HG02943 (cell line): ENCODE data around the gene ORMDL3.
"Not testable (repeated sequence)": the region's sequence is repeated elsewhere in the genome, so short reads cannot be mapped to it uniquely, and the experiment has no call there.

ENCODE experiments used
- ATAC-seq: cut with Tn5 transposase; IDR thresholded peaks from one replicate; pipeline ENCODE4 v1.9.1; 2021; ENCODE audit warnings: mild to moderate bottlenecking, low read depth, moderate library complexity; ENCODE audit not compliant: unreplicated experiment

The ORMDL3 gene

DNA sequence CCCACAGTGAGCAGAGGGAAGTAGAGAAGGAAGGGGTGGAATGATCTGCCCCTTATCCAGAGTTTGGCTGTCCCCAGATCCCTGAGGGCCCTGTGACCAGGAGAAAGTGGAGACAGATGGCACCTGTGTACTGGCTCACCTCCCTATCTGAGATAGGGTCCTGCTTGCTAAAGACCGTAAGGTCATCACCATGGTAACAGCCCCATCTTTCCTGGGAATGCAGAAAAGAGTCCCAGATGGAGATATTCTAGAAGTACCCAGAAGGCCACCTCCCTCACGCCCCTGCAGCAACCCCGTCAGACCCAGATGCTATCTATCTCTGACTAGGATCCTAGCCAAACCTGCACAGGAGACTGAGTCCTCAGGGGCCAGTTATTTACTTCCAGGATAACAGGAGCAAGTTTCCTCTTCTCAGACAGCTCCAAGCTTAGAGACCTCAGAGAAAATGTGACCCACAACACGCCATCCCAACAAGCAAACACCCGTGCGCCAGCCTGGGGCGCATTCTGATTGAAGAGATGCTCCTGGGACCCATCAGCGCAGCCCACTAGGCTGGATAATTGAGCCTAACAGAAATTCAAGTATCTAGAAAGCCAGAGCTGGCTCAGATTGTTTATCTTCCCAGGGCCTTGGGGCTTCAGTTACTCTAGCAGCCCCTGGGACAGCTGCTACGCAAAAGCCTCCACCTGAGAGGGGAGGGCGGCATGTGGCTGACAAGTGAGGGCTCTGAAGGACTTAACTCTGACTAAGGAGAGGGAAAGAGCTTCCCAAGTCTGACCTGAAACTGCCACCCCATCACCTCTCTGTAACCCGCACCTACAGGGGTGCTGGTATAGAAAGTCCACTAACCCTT is 1.9 kb downstream of the ORMDL3 start:
- ATAC-seq: no peak

DNA sequence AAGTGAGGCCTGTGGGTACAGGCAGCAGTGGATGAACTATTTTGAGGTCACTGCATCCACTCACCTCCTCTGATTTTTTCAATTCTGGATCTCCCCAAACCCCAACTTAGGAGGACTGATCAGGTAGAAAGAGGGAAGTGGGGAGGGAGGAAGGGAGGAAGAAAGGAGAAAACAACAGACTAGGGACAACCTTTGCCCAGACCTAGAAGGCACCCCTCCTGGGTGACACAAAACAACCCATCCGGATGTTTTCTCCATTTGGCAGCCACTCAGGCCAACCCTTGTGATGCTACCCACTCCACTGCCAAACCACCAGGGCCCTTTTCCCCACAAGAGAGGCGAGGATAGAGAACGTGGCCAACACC is 2.7 kb downstream of the ORMDL3 start:
- no peak for ATAC-seq

DNA sequence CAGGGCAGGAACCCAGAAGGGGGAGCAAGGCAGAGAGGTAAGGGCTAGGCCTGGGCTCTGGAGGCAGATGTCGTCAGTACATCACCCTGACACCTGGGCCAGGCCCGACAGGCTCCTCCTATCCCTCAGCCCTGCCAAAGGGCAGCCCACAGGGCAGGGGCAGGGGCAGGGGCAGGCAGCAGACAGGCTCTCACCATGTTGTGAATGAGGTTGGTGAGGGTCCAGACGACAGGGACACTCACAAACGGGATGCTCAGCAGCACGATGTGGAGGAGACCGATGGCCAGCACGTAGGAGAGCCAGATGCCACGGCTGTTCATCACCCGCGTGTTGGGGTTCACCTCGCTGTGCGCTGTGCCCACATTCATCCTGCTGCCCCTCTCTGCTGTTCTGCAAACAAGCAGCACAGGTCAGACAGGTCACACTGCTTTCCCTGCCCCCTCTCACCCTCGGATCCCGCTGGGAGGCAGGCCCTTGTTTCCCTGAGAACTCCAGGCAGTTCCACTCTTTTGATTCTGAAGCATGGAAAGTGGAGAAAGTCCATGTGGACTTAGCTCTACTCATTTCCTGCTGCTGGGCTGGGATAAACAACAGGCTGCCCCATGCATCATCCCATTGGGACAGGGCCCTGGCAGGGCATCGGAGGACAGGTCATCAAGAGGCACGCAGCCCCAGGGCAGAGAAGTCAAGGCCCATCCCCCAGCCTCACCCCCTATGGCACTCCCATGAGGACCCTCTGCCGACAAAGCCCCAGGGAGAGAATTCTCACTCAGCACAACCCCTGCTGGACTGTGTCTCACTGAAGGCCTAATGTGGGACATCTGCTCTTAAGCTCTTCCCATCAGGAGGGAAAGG is 3.3 kb downstream of the ORMDL3 start:
- no peak for ATAC-seq

DNA sequence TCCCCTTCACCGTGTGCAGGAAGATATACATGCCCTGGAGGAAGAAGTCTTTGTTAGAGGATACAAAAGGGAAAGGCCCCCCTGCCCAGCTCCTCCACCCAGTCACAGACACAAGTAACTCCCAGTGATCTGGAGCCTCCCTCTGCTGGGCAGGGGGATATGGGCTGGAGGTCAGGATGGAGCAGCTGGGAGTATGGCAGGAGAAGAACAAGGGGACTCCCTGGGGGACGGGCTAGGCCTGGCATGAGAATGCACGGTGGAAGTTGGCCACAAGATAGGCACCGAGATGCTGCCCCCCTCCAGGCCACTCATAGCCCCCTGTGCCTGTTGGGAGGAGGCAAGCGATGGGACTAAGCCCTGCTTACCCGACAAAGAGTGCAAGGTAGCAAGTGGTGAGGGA is 4.2 kb downstream of the ORMDL3 start:
- ATAC-seq: no peak

DNA sequence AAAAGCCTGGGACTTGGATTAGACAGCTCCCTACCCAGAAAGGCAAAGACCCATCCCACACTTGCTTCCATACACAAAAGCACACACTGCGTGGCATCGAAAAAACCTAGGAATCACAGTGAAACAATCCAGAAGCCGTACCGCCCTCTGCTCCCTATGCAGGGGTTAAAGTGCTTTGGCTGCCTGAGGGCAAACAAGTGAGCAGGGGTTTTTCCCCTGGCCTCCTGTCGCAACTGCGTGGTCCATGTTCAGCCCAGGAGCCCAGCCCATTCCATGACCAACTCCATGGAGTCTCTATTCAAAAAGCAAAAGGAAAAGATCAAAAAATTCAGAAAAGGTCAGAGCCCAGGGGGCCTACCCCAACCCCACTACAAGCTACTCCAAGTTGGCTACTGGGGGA is 5.4 kb downstream of the ORMDL3 start:
- ATAC-seq: no peak

DNA sequence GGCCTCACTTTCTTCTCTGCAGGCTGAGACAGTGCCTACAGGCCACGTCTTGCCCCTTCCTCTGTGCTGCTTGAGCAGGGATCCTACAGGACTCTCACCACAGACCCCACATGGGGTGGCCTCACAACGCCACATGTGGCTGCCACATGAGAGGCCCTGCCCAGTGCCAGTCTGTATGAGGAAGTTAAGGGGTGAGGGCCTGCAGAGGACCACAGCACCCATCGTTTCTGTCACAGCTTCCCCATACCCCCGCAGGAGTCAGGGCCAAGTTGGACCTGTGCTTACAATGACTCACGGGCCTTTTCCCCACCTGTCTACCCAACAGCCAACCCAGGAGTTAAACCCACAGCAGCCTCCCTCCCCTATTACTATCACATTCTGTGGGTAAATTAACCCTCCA is 6.1 kb downstream of the ORMDL3 start:
- ATAC-seq: no peak

DNA sequence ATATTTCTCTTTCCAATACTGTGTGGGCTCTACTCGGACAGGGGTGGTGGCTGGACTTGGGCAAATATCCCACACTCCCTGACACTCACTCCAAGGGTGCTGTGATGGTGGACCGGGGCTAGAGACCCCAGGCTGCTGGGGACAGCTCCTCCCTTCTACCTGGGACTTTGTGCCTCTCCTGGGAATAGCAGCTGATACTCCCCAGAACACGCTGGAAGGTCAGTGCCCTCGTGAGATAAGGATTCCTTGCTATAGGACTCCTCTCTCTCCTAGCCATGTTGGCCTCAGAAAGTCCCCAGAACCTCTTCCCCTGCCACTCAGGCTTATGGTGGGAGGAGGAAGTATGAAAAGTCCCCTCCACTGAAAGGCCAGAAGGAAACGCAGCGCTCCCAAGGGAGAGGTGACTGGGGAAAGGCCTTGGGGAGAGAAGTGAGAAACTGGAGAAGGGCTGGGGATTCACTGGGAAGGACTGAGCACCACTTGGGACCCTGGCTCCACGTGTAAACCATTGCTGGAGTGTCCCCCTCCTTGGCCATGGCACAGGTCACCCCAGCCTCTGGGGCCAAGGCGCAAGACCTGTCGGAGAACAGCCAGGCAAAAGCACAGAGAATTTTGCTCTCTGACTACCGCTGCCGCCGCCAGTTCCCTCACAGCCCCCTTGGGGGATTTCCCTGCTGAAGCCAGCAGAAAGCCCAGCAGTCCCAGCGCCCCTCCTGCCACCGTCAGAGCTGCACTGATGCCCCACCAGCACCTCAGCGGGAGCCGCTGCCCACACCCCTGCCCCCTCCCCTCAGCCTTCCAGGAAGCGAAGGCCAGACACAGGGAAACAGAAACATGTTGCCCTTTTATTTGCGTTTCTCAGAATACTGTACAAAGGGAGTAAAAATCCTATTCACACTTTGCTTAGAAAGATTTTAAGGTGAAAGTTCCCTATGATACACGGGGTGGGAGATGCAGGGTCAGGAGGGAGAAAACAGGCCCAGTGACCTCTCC is 6.9 kb downstream of the ORMDL3 start:
- ATAC-seq: no peak

DNA sequence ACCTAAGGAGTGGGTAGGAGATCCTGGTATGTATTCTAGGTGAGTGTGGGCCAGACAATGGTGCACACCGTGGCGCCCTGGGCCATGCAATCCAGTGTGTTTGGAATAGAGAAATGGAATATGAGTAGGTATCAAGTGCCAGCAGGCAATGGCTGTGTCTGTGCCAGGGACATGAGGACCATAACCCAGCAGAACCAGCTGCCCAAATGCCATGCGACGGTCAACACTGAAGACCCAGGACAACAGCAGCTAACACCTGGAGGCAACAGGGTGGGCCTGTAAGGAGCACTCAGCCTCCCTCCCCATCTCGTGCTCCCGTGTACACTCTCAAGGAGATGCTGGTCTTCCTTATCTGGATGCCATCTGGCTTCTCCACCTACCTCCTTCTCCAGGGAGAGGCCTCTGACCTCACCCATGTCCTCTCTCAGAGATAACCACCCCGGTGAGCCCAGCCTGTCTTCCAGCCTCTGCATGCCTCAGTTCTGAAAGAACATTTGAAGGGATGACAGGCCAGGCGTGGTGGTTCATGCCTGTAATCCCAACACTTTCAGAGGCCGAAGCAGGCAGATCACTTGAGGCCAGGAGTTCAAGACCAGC is 8.2 kb downstream of the ORMDL3 start:
- no peak for ATAC-seq

DNA sequence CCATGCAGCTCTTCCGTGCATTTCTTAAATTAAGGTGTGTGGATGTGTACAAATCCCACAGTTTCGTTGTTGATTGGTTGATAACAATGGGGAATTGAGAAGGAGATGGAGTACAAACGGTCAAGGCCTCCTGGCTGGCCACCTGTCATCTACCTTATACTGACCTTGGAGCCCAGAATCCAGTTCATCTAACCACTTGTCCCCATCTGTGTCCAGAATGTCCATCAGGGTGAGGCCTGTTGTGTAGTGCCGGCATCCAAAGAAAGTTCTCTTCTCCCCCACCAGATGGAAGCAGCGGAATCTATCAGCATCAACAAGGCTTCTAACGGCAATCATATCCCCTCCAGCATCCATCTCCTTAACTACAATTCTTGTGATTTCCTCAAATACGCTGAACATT is 10.5 kb downstream of the ORMDL3 start:
- ATAC-seq: no peak

DNA sequence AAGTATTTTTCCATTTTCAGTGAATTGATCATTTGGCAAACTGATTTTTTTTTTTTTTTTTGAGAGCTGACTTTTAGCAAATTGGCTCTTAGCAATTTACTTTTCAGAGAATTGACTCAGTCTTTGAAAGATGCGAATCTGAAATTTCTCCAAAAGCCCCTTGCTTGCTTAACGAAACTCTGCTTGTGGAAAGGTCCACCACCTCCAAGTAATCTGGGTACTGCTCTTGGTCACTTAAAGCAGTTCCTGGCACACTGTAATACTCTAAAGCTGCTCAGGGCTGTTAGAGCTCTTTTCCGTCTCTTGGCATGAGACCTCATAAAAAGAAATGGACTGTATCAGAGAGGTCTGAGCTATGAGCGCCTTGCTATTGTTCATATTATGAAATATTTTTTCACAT is 11.8 kb downstream of the ORMDL3 start:
- ATAC-seq: no peak

DNA sequence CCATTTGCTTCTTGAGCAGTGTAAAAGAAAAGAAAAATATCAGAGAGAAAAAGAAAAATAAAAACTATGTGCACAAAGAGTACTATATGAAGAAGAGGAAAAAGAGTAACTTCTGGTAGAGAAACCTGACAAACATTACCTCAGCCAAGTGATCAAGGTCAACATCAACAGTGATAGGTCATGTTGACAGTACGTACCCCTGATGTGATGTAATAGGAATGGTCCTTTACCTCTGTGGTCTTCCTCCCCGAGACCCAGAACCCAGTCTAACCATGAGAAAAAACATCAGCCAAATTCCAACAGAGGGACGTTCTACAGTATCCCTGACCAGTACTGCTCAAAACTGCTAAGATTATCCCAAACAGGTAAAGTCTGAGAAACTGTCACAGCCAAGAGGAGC is 13.4 kb downstream of the ORMDL3 start:
- ATAC-seq: no peak

DNA sequence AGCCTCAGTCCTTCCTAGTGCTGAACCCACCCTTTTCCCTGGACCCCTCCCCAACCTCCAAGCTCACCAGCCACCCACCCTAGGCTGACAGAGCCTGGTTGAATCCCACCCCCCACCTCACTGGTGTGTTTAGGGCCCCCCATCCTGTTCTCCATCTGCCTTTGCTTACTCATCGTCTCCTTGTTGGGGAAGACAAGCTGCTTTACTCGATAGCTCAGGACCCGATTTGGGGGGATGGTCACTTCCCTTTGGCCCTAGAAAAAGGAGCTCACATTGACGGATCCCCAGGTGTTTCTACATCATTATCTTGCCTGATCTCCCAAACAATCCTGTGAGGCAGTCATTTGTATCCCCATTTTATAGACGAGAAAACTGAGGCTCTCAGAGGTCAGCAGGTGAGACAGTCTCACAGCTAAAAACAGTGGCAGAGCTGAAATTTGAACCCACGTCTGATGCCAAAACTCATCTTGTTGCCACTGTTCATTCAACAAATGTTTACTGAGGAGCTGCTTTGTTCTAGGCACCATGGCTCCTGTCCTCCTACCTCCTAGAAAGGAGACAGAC is 18.5 kb downstream of the ORMDL3 start:
- ATAC-seq: no peak

DNA sequence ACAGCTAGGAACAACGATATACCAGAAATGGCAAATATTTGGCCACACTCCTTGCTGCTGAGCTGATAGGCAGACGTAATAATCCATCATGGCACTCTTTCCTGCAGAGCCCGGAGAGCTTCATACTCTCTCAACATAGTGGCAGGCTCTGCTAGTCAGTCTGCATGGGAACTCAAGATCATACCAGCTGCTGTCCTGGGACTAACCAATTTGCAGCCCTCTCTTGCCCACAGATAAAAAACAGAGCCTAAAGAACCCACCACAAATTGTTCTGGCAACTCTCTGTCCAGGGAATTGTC is 22.5 kb downstream of the ORMDL3 start:
- ATAC-seq: no peak

DNA sequence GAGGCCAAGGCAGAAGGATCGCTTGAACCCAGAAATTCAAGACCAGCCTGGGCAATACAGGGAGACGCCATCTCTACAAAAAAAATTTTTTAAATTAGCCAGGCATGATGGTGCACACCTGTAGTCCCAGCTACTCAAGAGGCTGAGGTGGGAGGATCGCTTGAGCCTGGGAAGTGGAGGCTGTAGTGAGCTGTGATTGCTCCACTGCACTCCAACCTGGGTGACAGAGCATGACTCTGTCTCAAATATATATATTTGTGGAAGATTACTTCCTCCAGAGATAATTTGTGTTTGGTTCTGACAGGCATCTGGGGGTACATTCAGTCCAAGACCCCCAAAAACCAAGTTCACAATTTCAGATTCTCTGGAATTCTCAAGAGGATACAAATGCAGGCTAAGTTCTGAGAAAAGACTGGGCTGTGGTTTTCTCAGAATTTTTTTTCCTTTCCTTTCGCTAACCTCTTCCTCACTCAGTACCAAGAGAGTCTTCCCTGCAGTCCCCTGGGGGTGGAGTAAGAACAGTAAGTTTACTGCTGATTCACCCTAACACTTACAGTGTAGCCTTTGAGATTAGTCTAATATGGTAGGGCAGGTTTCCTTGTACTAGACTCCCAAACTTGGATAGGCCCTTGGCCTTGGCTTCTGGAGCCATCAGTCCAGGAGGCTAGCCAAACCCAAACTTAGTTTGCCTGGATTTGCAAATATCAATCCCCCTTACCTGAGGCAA is 24.1 kb downstream of the ORMDL3 start:
- ATAC-seq: no peak

DNA sequence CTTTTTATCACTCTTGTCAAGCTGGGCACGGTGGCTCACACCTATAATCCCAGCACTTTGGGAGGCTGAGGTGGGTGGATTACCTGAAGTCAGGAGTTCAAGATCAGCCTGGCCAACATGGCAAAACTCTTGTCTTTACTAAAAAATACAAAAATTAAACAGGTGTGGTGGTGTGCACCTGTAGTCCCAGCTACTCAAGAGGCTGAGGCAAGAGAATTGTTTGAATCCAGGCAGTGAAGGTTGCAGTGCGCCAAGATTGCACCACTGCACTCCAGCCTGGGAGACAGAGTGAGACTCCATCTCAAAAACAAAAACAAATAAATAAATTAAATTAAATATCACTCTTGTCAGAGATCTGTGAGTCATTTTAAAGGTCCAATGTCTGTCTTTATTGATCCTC is 25.4 kb downstream of the ORMDL3 start:
- ATAC-seq: not testable (repeated sequence)

DNA sequence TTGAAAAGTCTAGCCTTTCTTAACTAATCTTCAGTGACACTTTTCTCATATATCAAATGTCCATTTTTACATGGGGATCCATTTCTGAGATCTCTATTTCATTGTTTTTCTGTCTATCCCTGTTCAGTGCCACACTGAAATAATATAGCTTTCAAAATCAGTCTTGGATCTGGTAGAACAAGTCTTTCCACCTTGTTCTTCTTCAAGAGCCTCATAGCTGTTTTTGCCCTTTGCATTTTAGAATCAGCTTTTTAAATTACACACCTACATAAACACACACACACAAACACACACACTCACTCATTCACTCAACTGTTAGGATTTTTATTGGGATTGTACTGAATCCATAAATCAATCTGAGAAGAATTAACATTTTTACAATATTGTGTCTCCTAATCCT is 28.2 kb downstream of the ORMDL3 start:
- no peak for ATAC-seq

DNA sequence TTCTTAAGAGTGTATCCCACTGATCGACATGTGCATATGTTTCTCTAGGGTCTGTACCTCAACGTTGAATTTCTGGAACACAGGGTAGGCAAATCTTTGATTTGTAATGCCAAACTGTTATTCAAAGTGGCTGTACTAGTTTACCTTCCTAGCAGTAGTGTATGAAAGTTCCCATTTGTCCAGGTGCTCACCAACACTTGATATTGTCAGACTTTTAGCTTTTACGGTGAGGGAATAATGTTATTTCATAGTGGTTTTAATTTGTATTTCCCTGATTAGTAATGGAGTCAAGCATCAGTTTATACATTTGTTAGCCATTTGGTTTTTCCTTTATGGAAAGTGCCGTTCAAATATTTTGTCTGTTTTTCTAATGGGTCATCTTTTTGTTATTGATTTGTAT is 29.3 kb downstream of the ORMDL3 start:
- ATAC-seq: no peak

DNA sequence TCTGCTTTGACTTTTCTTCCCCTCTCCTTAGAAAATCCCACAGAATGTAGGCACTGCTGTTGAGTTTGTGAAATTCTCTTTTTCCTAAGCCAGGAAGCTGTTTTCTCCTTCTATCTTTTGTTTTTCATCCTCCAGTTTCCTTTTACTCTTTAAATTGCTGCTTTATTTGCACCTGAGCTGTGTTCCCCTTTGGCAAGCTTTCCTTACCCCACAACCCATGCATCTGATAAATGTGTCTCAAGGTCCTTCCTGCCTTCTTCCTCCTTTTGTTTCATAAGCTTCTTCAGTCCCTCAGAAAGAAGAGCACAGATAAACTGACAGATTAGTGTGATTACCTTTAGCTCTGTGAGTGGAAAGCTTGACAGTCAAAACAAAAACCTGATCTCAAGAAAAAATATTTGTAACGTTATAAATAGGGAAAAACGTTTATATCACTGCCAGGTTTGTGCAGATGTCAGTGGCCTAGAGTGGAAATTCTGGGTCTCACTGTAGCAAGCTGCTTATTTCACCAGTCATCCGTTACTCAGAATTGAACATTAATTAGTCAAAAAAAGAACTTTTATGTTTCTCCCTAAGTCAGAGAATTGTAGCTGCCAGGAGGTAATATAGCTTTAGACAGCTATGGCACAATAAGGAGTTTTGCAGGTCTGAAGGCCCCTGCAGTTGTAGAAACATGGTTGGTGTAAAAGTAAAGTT is 32.6 kb downstream of the ORMDL3 start:
- no peak for ATAC-seq

DNA sequence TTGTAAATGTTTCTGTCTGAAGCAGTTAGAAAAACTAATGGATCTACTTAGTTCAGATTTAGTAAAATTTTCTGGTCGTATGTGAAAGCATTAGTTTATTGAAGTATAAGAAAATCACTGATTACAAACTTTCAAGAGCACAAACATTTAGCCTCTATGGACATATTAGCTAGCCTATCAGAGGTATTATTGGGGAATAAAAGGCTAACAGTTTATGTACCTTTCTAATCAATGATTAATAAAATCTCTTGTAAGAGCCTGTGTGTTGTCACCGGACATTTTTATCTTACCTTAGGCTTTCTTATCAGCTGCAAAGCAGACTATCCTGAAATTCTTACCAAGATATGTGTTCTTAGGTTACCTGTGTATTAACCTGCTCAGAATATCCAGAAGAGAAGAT is 38.2 kb downstream of the ORMDL3 start:
- no peak for ATAC-seq
